SK-N-SH (cell line): ENCODE measurements around the gene PLEKHF1. TPM values are rescaled to one million over a fixed set of nuclear protein-coding genes. Genes with fewer than 3 reads are reported as not detected.

Experiments
- CTCF ChIA-PET: fragments of 300-600, 350-600 bp; formaldehyde crosslinking; extraction: SDS; loops from one replicate; lab custom pipeline; 2021; lab: Yijun Ruan, JAX
- POLR2A ChIA-PET: fragments of 350-600 bp; sonication (Branson Sonifier 250); formaldehyde crosslinking; extraction: SDS; loops from one replicate; lab custom pipeline; 2020; ENCODE audit warnings: antibody characterized with exemption, inconsistent platforms; lab: Yijun Ruan, JAX
- DNase-seq: peaks from one replicate; pipeline ENCODE4 v3.0.0; 2012
- H2AFZ ChIP-seq: fragments of 200-600 bp; sonication (generic); 2 replicates; pipeline ENCODE4 v1.8.1; 2016; ENCODE audit warnings: antibody characterized with exemption, mild to moderate bottlenecking, low read depth
- H3F3A ChIP-seq: fragments of 200-600 bp; sonication (generic); replicated peaks from 2 replicates; pipeline ENCODE3; 2016; ENCODE audit warnings: antibody characterized with exemption, mild to moderate bottlenecking; ENCODE audit not compliant: insufficient read depth
- H3K27ac ChIP-seq, 2 experiments: fragments of 200-500 bp in 1 of 2; fragments of 200-600 bp in 1 of 2; sonication (Bioruptor generic) in 1 of 2; sonication (generic), shearing (Covaris generic) in 1 of 2; 2 replicates each; pipeline versions ENCODE4 v1.5.1 to v1.6.1; 2014 to 2016; ENCODE audit warnings: low read depth in 2 of 2, inconsistent platforms in 1 of 2, low read length in 1 of 2, mild to moderate bottlenecking in 1 of 2, mixed read lengths in 1 of 2
- H3K27me3 ChIP-seq: fragments of 200-600 bp; sonication (generic), shearing (Covaris generic); 2 replicates; pipeline ENCODE4 v1.6.1; 2016; ENCODE audit warnings: mixed run types; ENCODE audit not compliant: insufficient read depth
- H3K36me3 ChIP-seq, 2 experiments: fragments of 200-500 bp in 1 of 2; fragments of 200-600 bp in 1 of 2; sonication (Bioruptor generic) in 1 of 2; sonication (generic) in 1 of 2; replicated peaks in 1 of 2; 2 replicates each; pipeline versions ENCODE3 to v1.5.1; 2014 to 2016; ENCODE audit warnings: low read length in 1 of 2, mild to moderate bottlenecking in 1 of 2; ENCODE audit not compliant: insufficient read depth in 2 of 2, control insufficient read depth in 1 of 2
- H3K4me1 ChIP-seq, 2 experiments: fragments of 200-500 bp in 1 of 2; fragments of 200-600 bp in 1 of 2; sonication (Bioruptor generic) in 1 of 2; sonication (generic), shearing (Covaris generic) in 1 of 2; 2 replicates each; pipeline versions ENCODE4 v1.5.1 to v1.6.1; 2014 to 2016; ENCODE audit warnings: low read depth in 1 of 2, low read length in 1 of 2, mixed run types in 1 of 2; ENCODE audit not compliant: insufficient read depth in 2 of 2, control insufficient read depth in 1 of 2
- H3K4me2 ChIP-seq: fragments of 200-600 bp; sonication (generic), shearing (Covaris generic); 2 replicates; pipeline ENCODE4 v1.6.1; 2017; ENCODE audit warnings: mixed run types
- H3K4me3 ChIP-seq, 2 experiments: fragments of 200-500 bp in 1 of 2; fragments of 200-600 bp in 1 of 2; sonication (Bioruptor generic) in 1 of 2; sonication (generic), shearing (Covaris generic) in 1 of 2; 2 replicates each; pipeline versions ENCODE4 v1.5.1 to v1.8.1; 2014 to 2016; ENCODE audit warnings: low read depth in 2 of 2, inconsistent platforms in 1 of 2, low read length in 1 of 2, mild to moderate bottlenecking in 1 of 2, mixed read lengths in 1 of 2, moderate library complexity in 1 of 2
- H3K79me2 ChIP-seq: fragments of 200-600 bp; sonication (generic); 2 replicates; pipeline ENCODE4 v1.8.1; 2017; ENCODE audit warnings: mild to moderate bottlenecking; ENCODE audit not compliant: insufficient read depth
- H3K9ac ChIP-seq: fragments of 200-600 bp; sonication (generic); 2 replicates; pipeline ENCODE4 v1.6.1; 2017; ENCODE audit warnings: mixed run types
- H3K9me2 ChIP-seq: fragments of 200-600 bp; sonication (generic); 2 replicates; pipeline ENCODE4 v1.6.1; 2017; ENCODE audit warnings: mixed run types
- H3K9me3 ChIP-seq: fragments of 200-600 bp; sonication (generic); 2 replicates; pipeline ENCODE4 v1.6.1; 2017; ENCODE audit warnings: mixed run types, mild to moderate bottlenecking, moderate library complexity
- H4K20me1 ChIP-seq: fragments of 200-600 bp; sonication (generic); 2 replicates; pipeline ENCODE4 v1.6.1; 2017; ENCODE audit warnings: mild to moderate bottlenecking, mixed run types; ENCODE audit not compliant: insufficient read depth
- ELF1 ChIP-seq: IDR thresholded peaks from 2 replicates; pipeline ENCODE4 v1.4.0; 2012
- FOSL2 ChIP-seq: IDR thresholded peaks from 2 replicates; pipeline ENCODE4 v1.4.0; 2012; ENCODE audit warnings: low read depth, mild to moderate bottlenecking, moderate library complexity, borderline replicate concordance
- GABPA ChIP-seq: IDR thresholded peaks from 2 replicates; pipeline ENCODE4 v1.4.0; 2012; ENCODE audit warnings: low read depth, mild to moderate bottlenecking
- MXI1 ChIP-seq: IDR thresholded peaks from 2 replicates; pipeline ENCODE4 v1.6.1; 2012; ENCODE audit warnings: mild to moderate bottlenecking, low read depth, low read length, improper control_type of control experiment
- POLR2AphosphoS5 ChIP-seq: IDR thresholded peaks from 2 replicates; pipeline ENCODE4 v1.6.1; 2012; ENCODE audit warnings: low read depth, low read length
- RAD21 ChIP-seq: IDR thresholded peaks from 2 replicates; pipeline ENCODE4 v1.6.1; 2012; ENCODE audit warnings: mild to moderate bottlenecking, low read length
- RXRA ChIP-seq: IDR thresholded peaks from 2 replicates; pipeline ENCODE4 v1.4.0; 2012; ENCODE audit warnings: low read depth, mild to moderate bottlenecking, borderline replicate concordance
- TAF1 ChIP-seq: IDR thresholded peaks from 2 replicates; pipeline ENCODE4 v1.6.1; 2012; ENCODE audit warnings: low read depth, mild to moderate bottlenecking, low read length, moderate library complexity, borderline replicate concordance
- TEAD4 ChIP-seq: IDR thresholded peaks from 2 replicates; pipeline ENCODE4 v1.4.0; 2012; ENCODE audit warnings: mild to moderate bottlenecking, borderline replicate concordance; ENCODE audit not compliant: insufficient read depth
- WGBS: methylation state at CpG from one replicate; pipeline ENCODE4 v1.1.6; 2017; ENCODE audit warnings: low lambda C conversion rate; 5-methylcytosine and 5-hydroxymethylcytosine counted together
- polyA plus RNA-seq, 3 experiments: library from polyadenylated mRNA; depleted of rRNA; stranded (reverse); fragments of >200 nt; gene quantifications; 2 replicates each; pipeline ENCODE4 v1.2.3, GENCODE V29; 2012
- TF ChIP-seq, protein P1 (sequence below): IDR thresholded peaks from 2 replicates; pipeline ENCODE4; 2012
- TF ChIP-seq, protein P2 (sequence below): IDR thresholded peaks from 2 replicates; pipeline ENCODE4 v1.4.0; 2012; ENCODE audit warnings: low read depth
- TF ChIP-seq, protein P3 (sequence below): IDR thresholded peaks from 2 replicates; pipeline ENCODE4 v1.4.0; 2012; ENCODE audit warnings: low read depth, borderline replicate concordance

Gene PLEKHF1
- polyA plus RNA-seq, 1 of the 3 experiments (the other 2 are of a cell fraction) = 3.9 TPM

DNA sequence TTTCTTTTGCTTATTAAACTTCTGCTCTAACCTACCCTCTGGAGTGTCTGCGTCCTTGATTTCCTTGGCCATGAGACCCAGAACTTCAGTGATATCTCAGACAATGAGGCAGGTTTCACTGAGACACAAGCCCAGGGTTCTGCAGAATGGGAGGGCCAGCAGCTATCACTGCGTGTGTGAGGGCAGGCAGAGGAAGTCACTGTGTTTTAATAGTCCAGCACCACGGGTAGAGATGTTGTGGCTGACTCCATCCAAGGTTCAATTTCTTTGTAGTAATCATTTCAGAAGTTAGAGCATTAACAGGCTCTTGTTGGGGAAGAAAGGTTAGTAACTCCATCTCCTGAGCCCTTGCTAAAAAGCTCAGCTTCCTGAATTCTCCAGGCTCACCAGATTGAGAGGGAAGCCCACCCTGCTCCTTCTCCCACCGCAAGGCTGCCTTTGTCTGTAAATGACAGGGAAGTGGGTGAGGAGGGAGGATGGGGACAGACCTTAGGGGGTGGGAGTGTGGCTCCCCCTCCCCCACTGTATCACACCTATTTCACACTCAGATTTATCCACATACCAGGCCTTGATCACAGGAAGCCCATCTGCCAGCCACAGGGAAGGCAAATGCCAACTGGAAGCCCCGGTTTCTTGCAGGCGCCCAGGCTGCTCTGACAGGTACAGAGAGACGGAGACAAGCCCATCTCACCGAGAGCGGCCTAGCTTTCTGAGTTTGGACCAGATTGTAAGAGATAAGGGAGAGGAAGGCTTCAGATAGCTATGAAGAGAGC lies 47.7 kb downstream of the PLEKHF1 start (continued):
- TF ChIP-seq, protein P1, sequence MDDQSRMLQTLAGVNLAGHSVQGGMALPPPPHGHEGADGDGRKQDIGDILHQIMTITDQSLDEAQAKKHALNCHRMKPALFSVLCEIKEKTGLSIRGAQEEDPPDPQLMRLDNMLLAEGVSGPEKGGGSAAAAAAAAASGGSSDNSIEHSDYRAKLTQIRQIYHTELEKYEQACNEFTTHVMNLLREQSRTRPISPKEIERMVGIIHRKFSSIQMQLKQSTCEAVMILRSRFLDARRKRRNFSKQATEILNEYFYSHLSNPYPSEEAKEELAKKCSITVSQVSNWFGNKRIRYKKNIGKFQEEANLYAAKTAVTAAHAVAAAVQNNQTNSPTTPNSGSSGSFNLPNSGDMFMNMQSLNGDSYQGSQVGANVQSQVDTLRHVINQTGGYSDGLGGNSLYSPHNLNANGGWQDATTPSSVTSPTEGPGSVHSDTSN = no peak
- no peak for TF ChIP-seq TEAD4

DNA sequence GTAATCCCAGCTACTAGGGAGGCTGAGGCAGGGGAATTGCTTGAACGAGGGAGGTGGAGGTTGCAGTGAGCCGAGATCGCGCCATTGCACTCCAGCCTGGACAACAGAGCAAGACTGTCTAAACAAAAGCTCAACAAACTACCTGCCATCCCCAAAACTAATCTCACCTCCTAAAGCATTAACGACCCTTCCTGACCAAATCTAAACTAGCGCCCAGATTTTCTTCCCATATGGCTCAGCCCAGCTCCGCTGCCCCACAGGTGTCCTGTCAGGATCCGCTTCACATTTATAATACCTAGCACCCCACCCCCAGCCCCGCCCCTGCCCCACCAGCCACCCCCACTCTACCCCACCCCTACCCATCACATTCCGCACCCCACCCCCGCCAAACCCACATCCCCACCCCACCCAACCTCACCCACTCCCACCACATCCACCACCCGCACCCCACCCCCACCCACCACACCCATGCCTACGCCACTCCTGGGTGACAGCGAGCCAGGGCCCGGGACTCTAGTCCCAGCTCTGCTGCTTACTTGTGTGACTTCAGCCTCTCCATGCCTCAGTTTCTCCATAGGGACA lies 49.2 kb downstream of the PLEKHF1 start:
- peak overlapping the region; percentile 82 to 84 for H3K4me3 ChIP-seq
- H2AFZ ChIP-seq = peak overlapping the region; percentile 96; the same call in 1 of the 2 replicates
- TF ChIP-seq RAD21 = no peak
- TF ChIP-seq, protein P2, sequence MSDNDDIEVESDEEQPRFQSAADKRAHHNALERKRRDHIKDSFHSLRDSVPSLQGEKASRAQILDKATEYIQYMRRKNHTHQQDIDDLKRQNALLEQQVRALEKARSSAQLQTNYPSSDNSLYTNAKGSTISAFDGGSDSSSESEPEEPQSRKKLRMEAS = no peak
- peak overlapping the region; percentile 74 to 83; a peak in 3 of 4 replicates for H3K27ac ChIP-seq
- no peaks in the 10 kb centered on the region for H3K27me3 ChIP-seq
- WGBS = 22% methylated on average over 15 of the region's 15 CpGs
- peaks cover 59% of the 10 kb centered on the region for H3K79me2 ChIP-seq
- H3K9me3 ChIP-seq = no peaks in the 10 kb centered on the region
- ChIA-PET POLR2A (interaction anchor here (1.0 to 3.5 kb wide), 3 partner anchors 20 to 108 kb away, joined by 4 to 28 read pairs (median 15); partner anchors contain the start of genes PLEKHF1 and POP4), CTCF (interaction anchor here (1.0 to 9.5 kb wide), 8 partner anchors 9 to 107 kb away, joined by 3 to 137 read pairs (median 26); partner anchors contain the start of gene POP4)
- peak overlapping the region; percentile 95 for H3K9ac ChIP-seq
- H3K4me1 ChIP-seq = peaks cover 7 to 20% of the 10 kb centered on the region in 2 experiments; a peak in 2 of 4 replicates
- no peaks in the 10 kb centered on the region for H3K9me2 ChIP-seq
- peak overlapping the region; percentile 99 for H3K4me2 ChIP-seq
- H3F3A ChIP-seq = peaks cover 10% of the 10 kb centered on the region
- H3K36me3 ChIP-seq = no peaks in the 10 kb centered on the region
- peaks cover 10% of the 10 kb centered on the region; the same call in 1 of the 2 replicates for H4K20me1 ChIP-seq
- DNase-seq = no peak

DNA sequence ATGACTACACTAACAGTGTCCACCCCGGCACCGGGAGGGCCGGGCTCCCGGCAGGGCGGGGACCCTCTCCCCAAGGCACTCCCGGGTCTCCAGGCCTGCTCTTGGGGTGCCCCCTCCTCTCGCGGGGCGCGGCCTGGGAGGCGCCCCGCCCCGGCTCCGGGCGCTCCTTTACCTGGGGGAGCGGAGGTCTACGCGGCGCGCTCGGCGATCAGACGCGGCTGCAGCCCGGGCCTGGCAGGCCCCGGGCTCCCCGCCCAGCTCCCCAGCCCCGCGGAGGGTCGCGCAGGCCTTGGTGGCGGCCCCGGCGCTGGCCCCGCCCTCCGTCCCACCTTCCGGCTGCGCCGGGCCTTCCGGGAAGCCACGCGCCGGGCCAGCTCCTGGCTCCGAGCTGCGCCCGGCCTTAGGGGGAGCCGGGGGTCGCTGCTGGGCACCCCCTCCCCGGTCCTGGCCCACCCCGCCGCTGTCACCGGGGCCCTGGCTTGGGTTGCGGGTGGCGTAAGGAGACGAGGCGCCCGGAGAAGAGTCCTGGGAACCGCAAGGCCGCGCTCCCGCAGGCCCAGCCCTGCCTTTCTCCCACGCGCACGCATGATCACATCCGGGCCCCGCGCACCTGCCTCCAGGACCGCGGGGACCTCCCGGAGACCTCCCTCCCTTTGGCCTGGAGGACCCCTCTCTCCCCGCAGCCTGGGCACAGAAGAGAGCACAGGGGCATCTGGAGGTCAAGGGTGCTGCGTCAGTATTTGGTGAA lies 49.9 kb downstream of the PLEKHF1 start, which contains the start of gene C19orf12:
Gene C19orf12, minus strand, starts transcription at position 309 of the 748 bp plus-strand sequence. CDS start 6,848 bp downstream, outside the sequence.
- H3K9me3 ChIP-seq = no peaks in the 10 kb centered on the region
- H3K27me3 ChIP-seq = no peaks in the 10 kb centered on the region
- peak; percentile 93 for DNase-seq
- H3K9me2 ChIP-seq = no peaks in the 10 kb centered on the region
- H2AFZ ChIP-seq = peak within 1 kb of the TSS; percentile 96
- TF ChIP-seq TAF1 = no peak
- TF ChIP-seq, protein P3, sequence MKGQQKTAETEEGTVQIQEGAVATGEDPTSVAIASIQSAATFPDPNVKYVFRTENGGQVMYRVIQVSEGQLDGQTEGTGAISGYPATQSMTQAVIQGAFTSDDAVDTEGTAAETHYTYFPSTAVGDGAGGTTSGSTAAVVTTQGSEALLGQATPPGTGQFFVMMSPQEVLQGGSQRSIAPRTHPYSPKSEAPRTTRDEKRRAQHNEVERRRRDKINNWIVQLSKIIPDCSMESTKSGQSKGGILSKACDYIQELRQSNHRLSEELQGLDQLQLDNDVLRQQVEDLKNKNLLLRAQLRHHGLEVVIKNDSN = 0 out of 2 replicates have a peak, but pooled peaks have one; percentile 16
- TF ChIP-seq ELF1 = peak; percentile 48
- peak; percentile 93 for TF ChIP-seq MXI1
- TF ChIP-seq FOSL2 = no peak
- 0 out of 2 replicates have a peak, but pooled peaks have one; percentile 16 for TF ChIP-seq RXRA
- TF ChIP-seq, protein P2 = peak; percentile 79
- peak; percentile 51 for TF ChIP-seq POLR2AphosphoS5
- peak; percentile 69 for TF ChIP-seq GABPA
- no peaks in the 10 kb centered on the region for H3K36me3 ChIP-seq
- ChIA-PET CTCF (interaction anchor here (1.0 to 9.5 kb wide), 17 partner anchors 8 to 162 kb away, joined by 3 to 137 read pairs (median 10); partner anchors contain the start of genes PLEKHF1 and POP4), POLR2A (interaction anchor here (1.0 to 3.5 kb wide), 3 partner anchors 21 to 109 kb away, joined by 4 to 28 read pairs (median 15); partner anchors contain the start of genes PLEKHF1 and POP4)
- peak within 1 kb of the TSS; percentile 95 for H3K9ac ChIP-seq
- H3K4me1 ChIP-seq = peaks cover 7 to 20% of the 10 kb centered on the region in 2 experiments; a peak in 2 of 4 replicates
- H3K4me3 ChIP-seq = peak within 1 kb of the TSS; percentile 82 to 84
- H4K20me1 ChIP-seq = peaks cover 6% of the 10 kb centered on the region; the same call in 1 of the 2 replicates
- H3F3A ChIP-seq = peaks cover 10% of the 10 kb centered on the region
- peak within 1 kb of the TSS; percentile 99 for H3K4me2 ChIP-seq
- peaks cover 54% of the 10 kb centered on the region for H3K79me2 ChIP-seq
- peak within 1 kb of the TSS; percentile 74 to 83 for H3K27ac ChIP-seq
- WGBS = 0% methylated on average over 15 of the region's 72 CpGs
